Activated CD4-positive, alpha-beta T cell treated with anti-CD3 and anti-CD28 coated beads, Interleukin-2, amount 10 ng/mL, durations not matched to agents 24 days and 14 days (primary cell): Measurements from ENCODE around the gene HSPB2. TPM values are rescaled to one million over a fixed set of nuclear protein-coding genes. Genes with fewer than 3 reads are reported as not detected.
"Not testable (repeated sequence)": the region's sequence is repeated elsewhere in the genome, so short reads cannot be mapped to it uniquely, and the experiment has no call there.

Experiments
- DNase-seq: peaks from one replicate; pipeline ENCODE4 v3.0.0; 2022
- H3K27ac Mint-ChIP-seq: one replicate; pipeline ENCODE4 v1.8.0; 2022; ENCODE audit warnings: mild to moderate bottlenecking, mixed read lengths
- H3K27me3 Mint-ChIP-seq: one replicate; pipeline ENCODE4 v1.8.0; 2022; ENCODE audit warnings: mixed read lengths
- H3K36me3 Mint-ChIP-seq: one replicate; pipeline ENCODE4 v1.8.0; 2022; ENCODE audit warnings: low read depth, mild to moderate bottlenecking, mixed read lengths
- H3K4me1 Mint-ChIP-seq: one replicate; pipeline ENCODE4 v1.8.0; 2021; ENCODE audit warnings: mixed read lengths
- H3K4me3 Mint-ChIP-seq: one replicate; pipeline ENCODE4 v1.8.0; 2022; ENCODE audit warnings: mild to moderate bottlenecking, moderate library complexity, mixed read lengths
- H3K9me3 Mint-ChIP-seq: one replicate; pipeline ENCODE4 v1.8.0; 2021; ENCODE audit warnings: mixed read lengths
- intact Hi-C: fragments of 100-400 bp; cut with micrococcal nuclease; formaldehyde crosslinking; loops from one replicate; pipeline ENCODE4 v1.15.1; 2023
- total RNA-seq: library from RNA; stranded (reverse); gene quantifications from 2 replicates; pipeline ENCODE4 v1.2.3, GENCODE V29; 2022

The HSPB2 gene
- total RNA-seq, 1 donor from 2014 or later, result not detected

DNA sequence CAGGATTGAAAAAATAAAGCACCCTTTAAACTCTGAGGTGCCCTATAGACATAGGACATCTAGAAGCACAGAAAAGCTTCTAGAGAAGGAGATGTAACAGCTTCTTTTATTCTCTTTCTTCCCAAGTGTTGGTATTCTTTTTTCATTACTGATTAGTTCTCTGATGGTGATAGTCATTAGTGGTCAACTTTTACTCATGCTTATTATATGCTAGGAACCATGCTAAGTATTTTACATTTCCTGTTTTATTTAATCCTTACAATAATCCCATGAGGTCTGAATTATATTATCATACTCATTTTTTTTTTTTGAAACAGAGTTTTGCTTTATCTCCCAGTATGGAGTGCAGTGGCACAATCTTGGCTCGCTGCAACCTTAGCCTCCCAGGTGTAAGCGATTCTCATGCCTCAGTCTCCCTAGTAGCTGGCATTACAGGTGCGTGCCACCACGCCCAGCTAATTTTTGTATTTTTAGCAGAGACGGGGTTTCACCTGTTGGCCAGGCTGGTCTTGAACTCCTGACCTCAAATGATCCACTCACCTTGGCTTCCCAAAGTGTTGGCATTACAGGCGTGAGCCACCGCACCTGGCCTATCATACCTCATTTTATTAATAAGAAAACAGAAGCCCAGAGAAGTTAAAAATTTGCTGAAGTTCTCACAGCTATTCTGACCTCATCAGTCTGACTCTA, 9.2 kb downstream of the HSPB2 start:
- Mint-ChIP-seq H3K9me3 (no peaks in the 10 kb centered on the region), H3K27me3 (peaks cover 20% of the 10 kb centered on the region), H3K27ac (no peak overlapping the region), H3K4me1 (peaks cover 8% of the 10 kb centered on the region), H3K36me3 (no peaks in the 10 kb centered on the region), H3K4me3 (no peak overlapping the region)
- DNase-seq, result no peak
- intact Hi-C loops, result no loop called here

DNA sequence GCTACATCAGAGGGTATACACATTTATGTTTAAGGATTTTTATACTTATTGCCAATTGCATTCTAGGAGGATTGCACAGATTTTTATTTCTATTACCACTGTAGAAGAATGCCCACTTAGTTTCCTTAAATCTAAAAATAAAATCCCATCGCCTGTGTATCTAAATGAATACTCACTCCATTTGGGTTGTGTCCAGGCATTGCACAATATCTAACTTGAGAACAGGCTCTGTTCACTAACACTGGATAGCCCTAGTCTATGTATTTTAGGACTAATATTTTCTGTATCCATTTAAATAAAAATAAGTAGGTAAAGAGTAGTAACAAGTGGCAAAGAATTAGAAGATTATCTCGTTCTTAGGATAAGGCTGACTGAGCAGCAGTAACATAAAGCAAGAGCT, 10.3 kb downstream of the HSPB2 start:
- intact Hi-C loops, result no loop called here
- peaks cover 13% of the 10 kb centered on the region for H3K4me1 Mint-ChIP-seq
- no peak overlapping the region for H3K4me3 Mint-ChIP-seq
- no peak overlapping the region for H3K27ac Mint-ChIP-seq
- no peak for DNase-seq
- peaks cover 17% of the 10 kb centered on the region for H3K27me3 Mint-ChIP-seq
- H3K9me3 Mint-ChIP-seq, result no peaks in the 10 kb centered on the region
- no peaks in the 10 kb centered on the region for H3K36me3 Mint-ChIP-seq

DNA sequence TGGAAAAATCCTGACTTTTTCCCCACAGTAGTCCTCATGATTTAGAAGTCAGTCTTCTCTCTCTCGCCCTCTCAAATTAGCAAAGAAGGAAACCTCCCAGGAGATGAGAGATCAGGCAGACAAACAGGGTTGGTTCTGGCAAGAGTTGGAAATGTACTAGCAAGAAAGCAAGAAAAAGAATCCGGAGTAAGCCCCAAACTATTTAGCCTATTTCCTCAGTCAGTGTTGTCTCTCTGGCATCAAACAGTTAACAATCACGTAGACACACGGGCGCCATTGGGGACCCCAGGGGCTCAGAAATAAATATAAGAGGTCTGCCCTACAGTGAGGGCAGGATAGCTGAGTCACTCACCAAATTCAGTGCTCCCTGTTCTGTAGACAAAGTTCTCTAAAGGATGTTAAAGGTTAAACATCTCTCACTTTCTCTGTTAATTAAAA, 10.8 kb downstream of the HSPB2 start:
- intact Hi-C loops, result no loop called here
- Mint-ChIP-seq H3K9me3 (no peaks in the 10 kb centered on the region), H3K4me3 (no peak overlapping the region), H3K27me3 (peaks cover 17% of the 10 kb centered on the region), H3K27ac (no peak overlapping the region), H3K36me3 (no peaks in the 10 kb centered on the region), H3K4me1 (peaks cover 13% of the 10 kb centered on the region)
- DNase-seq, result no peak

GRCh38 chr11:111923951-111924350, 11.4 kb downstream of the HSPB2 start:
- peaks cover 13% of the 10 kb centered on the region for H3K4me1 Mint-ChIP-seq
- H3K36me3 Mint-ChIP-seq, result no peaks in the 10 kb centered on the region
- no peak overlapping the region for H3K4me3 Mint-ChIP-seq
- no peaks in the 10 kb centered on the region for H3K9me3 Mint-ChIP-seq
- intact Hi-C loops, result no loop called here
- DNase-seq, result no peak
- H3K27me3 Mint-ChIP-seq, result peaks cover 17% of the 10 kb centered on the region
- H3K27ac Mint-ChIP-seq, result no peak overlapping the region

DNA sequence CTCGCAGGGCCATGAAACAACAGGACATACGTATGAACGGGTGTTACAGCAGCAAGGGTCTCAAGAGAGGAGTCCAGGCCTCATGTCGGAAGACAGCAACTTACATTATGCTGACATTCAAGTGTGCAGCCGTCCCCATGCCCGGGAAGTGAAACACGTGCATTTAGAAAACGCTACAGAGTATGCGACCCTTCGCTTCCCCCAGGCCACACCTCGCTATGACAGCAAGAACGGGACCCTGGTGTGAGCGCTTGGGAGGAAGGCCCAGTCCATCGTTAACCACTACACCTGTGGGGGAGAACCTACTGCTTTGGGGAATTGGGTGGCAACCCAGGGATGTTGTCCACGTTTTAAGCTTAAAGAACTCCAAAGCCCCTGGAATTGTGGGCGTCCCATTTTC, 13.4 kb downstream of the HSPB2 start:
- Mint-ChIP-seq H3K4me1 (peaks cover 13% of the 10 kb centered on the region), H3K9me3 (no peaks in the 10 kb centered on the region), H3K27me3 (peaks cover 14% of the 10 kb centered on the region), H3K4me3 (peak overlapping the region; percentile 48), H3K36me3 (no peaks in the 10 kb centered on the region), H3K27ac (no peak overlapping the region)
- intact Hi-C loops, result loop anchor here (2.0 kb wide), 3 partner anchors 55 to 301 kb away; partner anchors contain the start of genes ALG9, NKAPD1, PIH1D2 and PTS
- no peak for DNase-seq

DNA sequence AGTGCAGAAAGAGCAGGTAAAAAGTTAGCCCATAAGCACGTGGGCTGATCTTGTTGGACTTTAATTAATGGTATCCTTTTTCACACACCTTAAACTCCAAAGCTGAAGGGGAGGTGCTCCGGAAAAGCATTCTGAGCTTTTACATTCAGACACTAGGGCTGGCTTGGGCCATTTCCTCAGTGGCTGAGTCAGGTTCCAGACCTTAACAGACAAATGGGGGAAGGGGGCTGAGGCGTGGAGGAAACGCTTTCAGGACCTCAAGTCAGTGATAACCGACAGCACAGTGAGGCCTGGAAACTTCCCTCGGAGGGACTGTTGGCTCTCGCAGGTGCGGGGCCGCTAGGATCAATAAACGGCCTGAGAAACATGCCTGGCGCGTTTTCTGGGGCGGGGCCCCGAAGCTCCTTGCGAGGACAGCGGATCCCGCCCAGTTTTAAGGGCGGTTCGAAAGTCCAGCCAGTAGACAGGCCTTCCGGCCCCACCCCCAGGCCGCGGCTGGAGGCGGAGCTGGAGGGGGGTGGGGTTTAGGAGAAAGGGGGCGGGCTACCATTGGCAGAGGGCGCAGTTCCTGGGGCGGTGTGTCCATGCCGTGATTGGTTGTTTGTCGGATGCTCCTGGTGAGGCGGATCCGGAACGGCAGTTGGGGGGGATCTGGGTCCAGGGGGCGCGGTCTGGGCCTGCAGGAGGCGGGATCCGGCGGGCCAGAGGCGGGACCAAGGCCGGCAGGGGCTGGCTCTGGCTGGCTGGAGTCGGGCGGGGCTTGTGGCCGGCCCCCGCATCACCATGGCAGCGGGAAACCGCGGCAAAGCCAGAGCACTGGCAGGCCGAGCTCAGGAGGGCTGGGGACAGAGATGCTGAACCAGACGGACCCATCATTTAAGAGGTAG, 14.2 kb downstream of the HSPB2 start:
- Mint-ChIP-seq H3K4me3 (peak overlapping the region; percentile 91), H3K27me3 (peaks cover 7% of the 10 kb centered on the region), H3K36me3 (no peaks in the 10 kb centered on the region), H3K4me1 (peaks cover 13% of the 10 kb centered on the region), H3K9me3 (no peaks in the 10 kb centered on the region), H3K27ac (peak overlapping the region; percentile 89)
- DNase-seq, result peak; percentile 99
- intact Hi-C loops, result loop anchor here (1.0 to 2.0 kb wide), 8 partner anchors 10 to 300 kb away; partner anchors contain the start of genes ALG9, CFAP68, DLAT and FDXACB1

GRCh38 chr11:111930472-111930871, 17.9 kb downstream of the HSPB2 start:
- intact Hi-C loops, result loop anchor here (10.0 kb wide), 1 partner anchor 1586 kb away; no protein-coding TSS in a partner anchor
- H3K36me3 Mint-ChIP-seq, result no peaks in the 10 kb centered on the region
- no peaks in the 10 kb centered on the region for H3K27me3 Mint-ChIP-seq
- no peak overlapping the region for H3K4me3 Mint-ChIP-seq
- H3K27ac Mint-ChIP-seq, result no peak overlapping the region
- DNase-seq, result no peak
- no peaks in the 10 kb centered on the region for H3K9me3 Mint-ChIP-seq
- peaks cover 29% of the 10 kb centered on the region for H3K4me1 Mint-ChIP-seq

GRCh38 chr11:111932611-111932950, 20.0 kb downstream of the HSPB2 start:
- Mint-ChIP-seq H3K4me3 (peak overlapping the region; percentile 57), H3K27me3 (no peaks in the 10 kb centered on the region), H3K27ac (peak overlapping the region; percentile 84), H3K4me1 (peaks cover 30% of the 10 kb centered on the region), H3K36me3 (peaks cover 4% of the 10 kb centered on the region), H3K9me3 (no peaks in the 10 kb centered on the region)
- no peak for DNase-seq
- intact Hi-C loops, result loop anchor here (1.0 to 10.0 kb wide), 5 partner anchors 12 to 1588 kb away; no protein-coding TSS in a partner anchor

- H3K36me3 Mint-ChIP-seq, H3K4me3 Mint-ChIP-seq, H3K9me3 Mint-ChIP-seq, DNase-seq, H3K27ac Mint-ChIP-seq, H3K27me3 Mint-ChIP-seq: not testable (repeated sequence)
- intact Hi-C loops, result loop anchor here (10.0 kb wide), 1 partner anchor 1588 kb away; no protein-coding TSS in a partner anchor
- peaks cover 36% of the 10 kb centered on the region for H3K4me1 Mint-ChIP-seq
These were observed 20.6 kb downstream of the HSPB2 start for GRCh38 chr11:111933176-111933575.

DNA sequence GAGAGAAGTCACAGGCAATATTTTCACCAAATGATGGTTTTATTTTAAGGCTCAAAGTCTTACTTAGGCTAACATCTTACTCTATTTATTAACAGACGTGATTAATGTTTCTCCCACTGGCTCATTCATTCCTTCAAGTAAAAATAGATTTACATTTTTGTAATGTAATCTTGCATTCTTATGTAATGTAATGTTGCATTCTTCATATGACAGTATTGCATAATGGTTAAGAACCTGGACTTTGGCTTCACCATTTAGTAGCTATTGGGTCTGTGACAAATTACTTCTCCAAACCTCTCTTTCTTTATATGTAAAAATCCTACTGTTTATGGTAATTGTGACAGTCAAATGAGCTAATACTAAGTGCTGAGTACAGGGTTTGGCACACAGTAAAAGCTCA, 21.3 kb downstream of the HSPB2 start:
- intact Hi-C loops, result loop anchor here (10.0 kb wide), 1 partner anchor 1589 kb away; no protein-coding TSS in a partner anchor
- Mint-ChIP-seq H3K9me3 (no peaks in the 10 kb centered on the region), H3K4me3 (no peak overlapping the region), H3K27ac (no peak overlapping the region), H3K27me3 (no peaks in the 10 kb centered on the region), H3K4me1 (peaks cover 43% of the 10 kb centered on the region), H3K36me3 (peaks cover 6% of the 10 kb centered on the region)
- no peak for DNase-seq

- Mint-ChIP-seq H3K4me3 (no peak overlapping the region), H3K4me1 (peaks cover 47% of the 10 kb centered on the region), H3K27me3 (no peaks in the 10 kb centered on the region), H3K9me3 (no peaks in the 10 kb centered on the region), H3K36me3 (peaks cover 6% of the 10 kb centered on the region), H3K27ac (no peak overlapping the region)
- intact Hi-C loops, result loop anchor here (10.0 kb wide), 1 partner anchor 1590 kb away; no protein-coding TSS in a partner anchor
- DNase-seq, result no peak
These were observed 21.8 kb downstream of the HSPB2 start for GRCh38 chr11:111934306-111934705.

GRCh38 chr11:111935317-111936039, 22.9 kb downstream of the HSPB2 start:
- H3K27me3 Mint-ChIP-seq, result no peaks in the 10 kb centered on the region
- DNase-seq, result no peak
- intact Hi-C loops, result loop anchor here (1.0 to 10.0 kb wide), 6 partner anchors 8 to 1591 kb away; partner anchors contain the start of gene POU2AF1
- peak overlapping the region; percentile 91 for H3K4me3 Mint-ChIP-seq
- H3K27ac Mint-ChIP-seq, result peak overlapping the region; percentile 97
- no peaks in the 10 kb centered on the region for H3K9me3 Mint-ChIP-seq
- H3K4me1 Mint-ChIP-seq, result peaks cover 54% of the 10 kb centered on the region
- peaks cover 6% of the 10 kb centered on the region for H3K36me3 Mint-ChIP-seq

GRCh38 chr11:111936040-111936540, 23.6 kb downstream of the HSPB2 start:
- H3K4me3 Mint-ChIP-seq, result peak overlapping the region; percentile 91
- intact Hi-C loops, result loop anchor here (1.0 to 10.0 kb wide), 6 partner anchors 8 to 1591 kb away; partner anchors contain the start of gene POU2AF1
- peak overlapping the region; percentile 97 for H3K27ac Mint-ChIP-seq
- H3K27me3 Mint-ChIP-seq, result no peaks in the 10 kb centered on the region
- H3K36me3 Mint-ChIP-seq, result peaks cover 6% of the 10 kb centered on the region
- DNase-seq, result no peak
- H3K4me1 Mint-ChIP-seq, result peaks cover 57% of the 10 kb centered on the region
- H3K9me3 Mint-ChIP-seq, result no peaks in the 10 kb centered on the region
